PC-3 (cell line): ENCODE results near the gene HK1.

ENCODE experiments used
- CTCF ChIP-seq: fragments of 300-600 bp; sonication (generic); conservative IDR thresholded peaks from 2 replicates; pipeline ENCODE4 v1.5.1; 2017; ENCODE audit warnings: antibody characterized with exemption, low read depth, mild to moderate bottlenecking, low read length
- EZH2 ChIP-seq: fragments of 300-600 bp; sonication (generic); IDR thresholded peaks from one replicate; pipeline ENCODE4 v1.6.1; 2017; ENCODE audit warnings: antibody characterized with exemption, mild to moderate bottlenecking, low read length; ENCODE audit not compliant: unreplicated experiment

GRCh38 chr10:69317175-69317604, 38.9 kb downstream of the HK1 start:
- TF ChIP-seq CTCF = no peak
- no peak for TF ChIP-seq EZH2
